SK-N-SH treated with all-trans-retinoic acid at 6 μM for 48 hours (cell line): Measurements from ENCODE around the gene TMED8.

Source experiments
- ARNTL ChIP-seq: fragments of 450-650 bp; formaldehyde crosslinking; IDR thresholded peaks from 2 replicates; pipeline ENCODE4 v1.5.0; 2020; ENCODE audit warnings: low read depth, mild to moderate bottlenecking, moderate library complexity, borderline replicate concordance
- CSDC2 ChIP-seq: fragments of 250-450 bp; sonication (Bioruptor Pico); IDR thresholded peaks from 2 replicates; pipeline ENCODE4 v1.5.0; 2020; ENCODE audit warnings: mild to moderate bottlenecking, moderate library complexity
- RARB ChIP-seq: fragments of 250-450 bp; sonication (Bioruptor Pico); IDR thresholded peaks from 2 replicates; pipeline ENCODE4 v1.8.0; 2021; ENCODE audit warnings: mild to moderate bottlenecking, moderate library complexity
- ZC3H10 ChIP-seq: fragments of 250-450 bp; sonication (Bioruptor Pico); IDR thresholded peaks from 2 replicates; pipeline ENCODE4 v1.5.1; 2021; ENCODE audit warnings: mild to moderate bottlenecking, moderate library complexity
- ZFP30 ChIP-seq: fragments of 450-650 bp; formaldehyde crosslinking; IDR thresholded peaks from 2 replicates; pipeline ENCODE4 v1.5.0; 2022; ENCODE audit warnings: mild to moderate bottlenecking, moderate library complexity
- ZNF70 ChIP-seq: fragments of 450-650 bp; formaldehyde crosslinking; IDR thresholded peaks from 2 replicates; pipeline ENCODE4 v1.5.0; 2020; ENCODE audit warnings: mild to moderate bottlenecking, moderate library complexity
- ZNF8 ChIP-seq: fragments of 450-650 bp; formaldehyde crosslinking; IDR thresholded peaks from 2 replicates; pipeline ENCODE4 v1.5.0; 2020; ENCODE audit warnings: mild to moderate bottlenecking, moderate library complexity

DNA sequence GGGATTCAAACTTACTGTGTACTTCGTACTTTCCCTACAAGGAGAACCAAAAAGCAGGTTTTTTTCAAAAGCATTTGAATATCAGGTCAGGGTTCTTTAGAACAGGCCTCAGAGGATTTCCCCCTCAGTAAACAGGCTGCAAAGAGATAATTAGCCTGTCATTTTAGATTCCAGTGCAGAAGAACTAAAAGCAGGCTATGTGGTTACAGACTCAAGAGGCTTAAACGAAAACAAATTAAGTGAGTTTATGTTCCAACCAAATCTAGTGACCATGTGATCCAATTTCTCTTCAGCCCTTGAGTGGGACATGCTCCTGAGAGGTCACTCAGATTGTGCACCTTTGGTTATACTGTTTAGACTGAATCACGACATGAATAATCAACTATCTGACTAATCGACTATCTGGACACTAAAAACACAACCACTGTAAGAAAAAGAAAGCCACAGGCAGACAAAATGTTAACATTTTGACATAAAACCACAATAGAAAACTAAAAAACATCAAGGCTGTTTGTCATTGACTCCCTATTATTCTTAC, 4.5 kb downstream of the TMED8 start:
- no peak for TF ChIP-seq ZNF70 (CRISPR knock-in tag)
- no peak for TF ChIP-seq ZC3H10 (CRISPR knock-in tag)
- TF ChIP-seq ARNTL, result no peak
- no peak for TF ChIP-seq ZFP30 (CRISPR knock-in tag)
- no peak for TF ChIP-seq ZNF8 (CRISPR knock-in tag)
- TF ChIP-seq CSDC2 (CRISPR knock-in tag), result no peak
- no peak for TF ChIP-seq RARB (CRISPR knock-in tag)
